Fibroblast of mammary gland (primary cell): Measurements from ENCODE around the gene SRSF1.
"Not testable (repeated sequence)": the region's sequence is repeated elsewhere in the genome, so short reads cannot be mapped to it uniquely, and the experiment has no call there.

Experiments used
- DNase-seq: peaks from one replicate; pipeline ENCODE4 v3.0.0-alpha.2; 2010; ENCODE audit warnings: low read depth
- H3K4me3 ChIP-seq: 2 replicates; pipeline ENCODE4 v1.5.1; 2011; ENCODE audit warnings: low read depth, mild to moderate bottlenecking, low read length, moderate library complexity; ENCODE audit not compliant: control insufficient read depth
- CTCF ChIP-seq: conservative IDR thresholded peaks from 2 replicates; pipeline ENCODE4 v1.5.1; 2011; ENCODE audit warnings: low read depth, low read length, inconsistent platforms; ENCODE audit not compliant: control insufficient read depth, insufficient read depth

Gene SRSF1

GRCh38 chr17:57963149-57963511 is 43.9 kb downstream of the SRSF1 start:
- H3K4me3 ChIP-seq: no peak overlapping the region
- TF ChIP-seq CTCF: no peak
- no peak for DNase-seq

- H3K4me3 ChIP-seq: no peak overlapping the region
- TF ChIP-seq CTCF: no peak
- DNase-seq: no peak
These were observed 44.5 kb downstream of the SRSF1 start for GRCh38 chr17:57962279-57963148.

GRCh38 chr17:57959929-57960328 is 47.1 kb downstream of the SRSF1 start:
- DNase-seq: no peak
- no peak for TF ChIP-seq CTCF
- H3K4me3 ChIP-seq: no peak overlapping the region

GRCh38 chr17:57958391-57958790 is 48.7 kb downstream of the SRSF1 start:
- not testable (repeated sequence) for DNase-seq, H3K4me3 ChIP-seq

- H3K4me3 ChIP-seq: no peak overlapping the region
- no peak for DNase-seq
- no peak for TF ChIP-seq CTCF
These were observed 49.2 kb downstream of the SRSF1 start for GRCh38 chr17:57957886-57958285.

- DNase-seq: no peak
- no peak overlapping the region for H3K4me3 ChIP-seq
- TF ChIP-seq CTCF: no peak
These were observed 49.8 kb downstream of the SRSF1 start for GRCh38 chr17:57957120-57957850.

- DNase-seq: no peak
- TF ChIP-seq CTCF: no peak
- H3K4me3 ChIP-seq: no peak overlapping the region
These were observed 50.5 kb downstream of the SRSF1 start for GRCh38 chr17:57956291-57957119.
